GM08714 (cell line): ENCODE data around the gene RHBDD2.
A peak's percentile ranks its signal among the peaks of the same experiment; 100 is the strongest.

ENCODE experiments used
- H3K4me3 ChIP-seq: fragments of 200-500 bp; sonication (Bioruptor generic); 2 replicates; pipeline ENCODE4 v1.5.1; 2014; ENCODE audit warnings: mild to moderate bottlenecking, low read length, inconsistent platforms
- ZNF274 ChIP-seq: IDR thresholded peaks from 2 replicates; pipeline ENCODE4 v1.6.1; 2012; ENCODE audit warnings: mild to moderate bottlenecking, low read depth, low read length

The RHBDD2 gene

DNA sequence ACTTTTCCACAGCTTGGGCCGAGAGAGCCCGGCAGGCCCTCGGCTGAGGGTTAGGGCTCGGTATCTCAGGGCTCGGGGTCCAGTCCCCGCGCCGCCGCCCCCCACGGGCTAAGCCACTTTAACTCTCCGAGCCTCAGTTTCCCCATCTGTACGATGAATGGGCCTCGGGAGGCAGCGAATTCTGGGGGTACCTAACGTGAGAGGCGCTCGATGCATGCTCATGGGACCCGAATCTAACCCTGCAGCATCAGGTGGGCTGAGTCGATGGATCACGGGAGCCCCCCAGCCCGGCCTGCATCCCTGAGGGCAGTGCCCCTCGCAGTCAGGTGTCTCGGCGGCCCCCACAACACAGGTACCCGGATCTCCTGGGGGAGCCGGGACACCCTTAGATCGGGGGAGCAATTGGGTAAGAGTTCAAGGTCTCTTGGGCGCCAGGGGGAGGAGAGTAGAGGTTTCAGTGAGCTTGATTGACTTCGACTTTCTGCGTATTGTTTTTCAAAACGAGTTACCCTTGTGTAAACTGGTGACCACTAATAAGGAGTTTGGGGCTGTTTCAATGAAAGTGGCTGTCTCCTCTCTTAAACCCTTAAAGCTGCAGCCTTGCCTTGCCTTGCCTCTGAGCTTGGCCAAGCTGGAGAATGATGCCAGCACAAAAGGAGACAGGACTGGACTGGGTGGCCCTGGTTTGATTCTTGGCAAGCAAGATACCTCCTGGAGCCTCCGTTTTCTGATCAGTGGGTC, 36.8 kb downstream of the RHBDD2 start:
- peak overlapping the region; percentile 78 for H3K4me3 ChIP-seq
- TF ChIP-seq ZNF274: no peak

- peak overlapping the region; percentile 78; the same call in 1 of the 2 replicates for H3K4me3 ChIP-seq
These were observed 37.4 kb downstream of the RHBDD2 start for GRCh38 chr7:75916259-75916658.

GRCh38 chr7:75916685-75917634, 38.1 kb downstream of the RHBDD2 start:
- no peak overlapping the region for H3K4me3 ChIP-seq

More at GRCh38 chr7:75916259-75916658, 37.4 kb downstream of the RHBDD2 start:
- no peak for TF ChIP-seq ZNF274

GRCh38 chr7:75920431-75921161, 41.8 kb downstream of the RHBDD2 start:
- no peak overlapping the region for H3K4me3 ChIP-seq
- no peak for TF ChIP-seq ZNF274

More at GRCh38 chr7:75916685-75917634, 38.1 kb downstream of the RHBDD2 start:
- TF ChIP-seq ZNF274: no peak

GRCh38 chr7:75921479-75921878, 42.6 kb downstream of the RHBDD2 start:
- no peak for TF ChIP-seq ZNF274
- no peak overlapping the region for H3K4me3 ChIP-seq

- H3K4me3 ChIP-seq: no peak overlapping the region
- TF ChIP-seq ZNF274: no peak
These were observed 44.3 kb downstream of the RHBDD2 start for GRCh38 chr7:75922966-75923603.

DNA sequence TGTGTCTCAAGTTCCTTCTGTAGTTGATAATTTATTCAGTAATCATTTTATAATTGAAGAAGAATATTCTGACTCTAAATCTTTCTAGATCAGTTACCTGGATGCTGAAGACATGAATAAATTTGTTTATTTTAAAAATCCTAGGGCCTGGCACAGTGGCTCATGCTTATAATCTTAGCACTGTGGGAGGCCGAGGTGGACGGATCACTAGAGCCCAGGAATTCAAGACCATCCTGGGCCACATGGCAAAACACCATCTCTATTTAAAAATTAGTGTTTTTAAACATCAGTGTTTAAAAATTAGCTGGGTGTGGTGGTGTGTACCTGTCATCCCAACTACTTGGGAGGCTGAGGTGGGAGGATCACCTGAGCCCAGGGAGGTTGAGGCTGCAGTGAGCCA, 45.4 kb downstream of the RHBDD2 start:
- no peak overlapping the region for H3K4me3 ChIP-seq
- TF ChIP-seq ZNF274: no peak

DNA sequence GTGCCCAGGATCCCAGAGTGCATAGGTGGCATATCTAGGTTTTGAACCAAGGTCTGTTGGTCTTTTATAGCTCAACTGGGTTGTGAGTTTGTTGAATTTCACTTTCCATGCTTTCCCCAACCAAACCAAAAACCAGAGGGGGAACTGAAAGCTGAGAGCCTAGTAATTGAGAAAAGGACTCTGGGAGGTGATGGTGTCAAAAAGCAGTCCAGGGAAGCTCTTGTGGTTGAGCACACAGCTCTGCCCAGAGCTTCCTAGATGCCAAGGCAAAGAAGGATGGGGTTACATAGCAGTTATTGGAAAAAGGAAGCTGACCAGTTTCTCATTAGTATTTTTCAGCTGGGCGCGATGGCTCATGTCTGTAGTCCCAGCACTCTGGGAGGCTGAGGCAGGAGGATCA, 46.1 kb downstream of the RHBDD2 start:
- no peak overlapping the region for H3K4me3 ChIP-seq
- no peak for TF ChIP-seq ZNF274

- no peak for TF ChIP-seq ZNF274
These were observed 47.0 kb downstream of the RHBDD2 start for GRCh38 chr7:75925717-75926435.

GRCh38 chr7:75928568-75928914, 49.7 kb downstream of the RHBDD2 start:
- H3K4me3 ChIP-seq: no peak overlapping the region
- no peak for TF ChIP-seq ZNF274

More at GRCh38 chr7:75925717-75926435, 47.0 kb downstream of the RHBDD2 start:
- no peak overlapping the region for H3K4me3 ChIP-seq

DNA sequence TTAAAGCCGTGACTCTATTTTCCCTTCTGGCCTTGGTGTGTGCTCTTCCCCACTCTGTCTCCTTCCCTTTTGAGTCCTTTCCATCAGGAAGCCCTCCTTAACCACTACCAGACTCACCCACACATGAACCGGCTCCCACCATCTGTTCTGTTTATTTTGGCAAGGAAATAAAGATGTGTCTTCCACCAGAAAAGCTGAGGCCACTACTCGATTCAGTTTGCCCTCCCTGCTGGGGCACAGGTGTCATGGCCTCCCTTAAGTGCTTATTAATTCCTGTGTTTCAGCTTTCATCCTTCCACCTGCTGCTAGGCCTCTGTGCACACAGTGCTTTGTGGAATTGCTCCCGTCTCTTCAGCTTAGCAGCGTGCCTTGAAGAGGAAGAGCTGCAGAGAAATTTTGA, 52.8 kb downstream of the RHBDD2 start:
- no peak overlapping the region for H3K4me3 ChIP-seq

GRCh38 chr7:75937958-75938786, 59.3 kb downstream of the RHBDD2 start:
- TF ChIP-seq ZNF274: no peak
- no peak overlapping the region for H3K4me3 ChIP-seq

More for the DNA sequence above, 52.8 kb downstream of the RHBDD2 start:
- no peak for TF ChIP-seq ZNF274
